ENCODE results near the gene HERPUD1.

DNA sequence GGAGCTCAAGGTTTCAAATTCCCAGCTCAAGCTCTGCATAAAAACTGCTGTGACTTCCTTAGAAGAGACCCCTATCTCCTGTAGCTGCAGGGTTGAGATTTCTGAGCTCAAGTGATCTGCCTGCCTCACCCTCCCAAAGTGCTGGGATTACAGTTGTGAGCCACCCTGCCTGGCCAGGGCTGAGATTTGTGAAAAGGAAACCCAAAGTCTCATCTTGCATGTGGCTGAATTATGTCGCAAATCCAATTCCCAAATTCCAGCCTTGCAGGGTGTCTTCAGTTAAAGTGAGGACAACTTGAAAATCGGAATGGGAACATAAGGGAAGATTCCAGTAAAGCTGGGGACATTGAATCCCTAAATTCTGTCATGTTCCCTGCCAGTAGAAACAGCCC is 15.7 kb downstream of the HERPUD1 start:
- TF ChIP-seq, protein P1, sequence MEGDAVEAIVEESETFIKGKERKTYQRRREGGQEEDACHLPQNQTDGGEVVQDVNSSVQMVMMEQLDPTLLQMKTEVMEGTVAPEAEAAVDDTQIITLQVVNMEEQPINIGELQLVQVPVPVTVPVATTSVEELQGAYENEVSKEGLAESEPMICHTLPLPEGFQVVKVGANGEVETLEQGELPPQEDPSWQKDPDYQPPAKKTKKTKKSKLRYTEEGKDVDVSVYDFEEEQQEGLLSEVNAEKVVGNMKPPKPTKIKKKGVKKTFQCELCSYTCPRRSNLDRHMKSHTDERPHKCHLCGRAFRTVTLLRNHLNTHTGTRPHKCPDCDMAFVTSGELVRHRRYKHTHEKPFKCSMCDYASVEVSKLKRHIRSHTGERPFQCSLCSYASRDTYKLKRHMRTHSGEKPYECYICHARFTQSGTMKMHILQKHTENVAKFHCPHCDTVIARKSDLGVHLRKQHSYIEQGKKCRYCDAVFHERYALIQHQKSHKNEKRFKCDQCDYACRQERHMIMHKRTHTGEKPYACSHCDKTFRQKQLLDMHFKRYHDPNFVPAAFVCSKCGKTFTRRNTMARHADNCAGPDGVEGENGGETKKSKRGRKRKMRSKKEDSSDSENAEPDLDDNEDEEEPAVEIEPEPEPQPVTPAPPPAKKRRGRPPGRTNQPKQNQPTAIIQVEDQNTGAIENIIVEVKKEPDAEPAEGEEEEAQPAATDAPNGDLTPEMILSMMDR (conservative IDR thresholded peaks at IDR 0.05; ENCODE audit: low read length): no peak
- TF ChIP-seq EZH2phosphoT487 (IDR thresholded peaks at IDR 0.05; ENCODE audit: borderline replicate concordance): no peak
